H9 (cell line): ENCODE measurements around the gene DACT3. TPM values are rescaled to one million over a fixed set of nuclear protein-coding genes. Genes with fewer than 3 reads are reported as not detected.

Experiments
- DNase-seq: peaks from one replicate; pipeline ENCODE4 v3.0.0-alpha.2; 2017
- H2AFZ ChIP-seq: one replicate; pipeline ENCODE4 v1.6.1; 2013; ENCODE audit warnings: mild to moderate bottlenecking, low read length, control low read depth, moderate library complexity
- H2AK5ac ChIP-seq: 2 replicates; pipeline ENCODE4 v1.6.1; 2013; ENCODE audit warnings: low read length, control low read depth, mixed read lengths; ENCODE audit not compliant: insufficient read length
- H2BK120ac ChIP-seq: one replicate; pipeline ENCODE4 v1.6.1; 2013; ENCODE audit warnings: low read depth, mild to moderate bottlenecking, low read length, control low read depth, inconsistent platforms; ENCODE audit not compliant: poor library complexity, severe bottlenecking
- H2BK12ac ChIP-seq: 2 replicates; pipeline ENCODE4 v1.6.1; 2013; ENCODE audit warnings: low read length, control low read depth, mixed read lengths, low read depth; ENCODE audit not compliant: insufficient read length
- H2BK15ac ChIP-seq: 2 replicates; pipeline ENCODE4 v1.6.1; 2013; ENCODE audit warnings: low read depth, low read length, control low read depth
- H2BK20ac ChIP-seq: one replicate; pipeline ENCODE4 v1.6.1; 2013; ENCODE audit warnings: low read depth, mild to moderate bottlenecking, low read length, control low read depth, inconsistent platforms; ENCODE audit not compliant: poor library complexity, severe bottlenecking
- H2BK5ac ChIP-seq: 2 replicates; pipeline ENCODE4 v1.6.1; 2013; ENCODE audit warnings: low read length, control low read depth, mixed read lengths; ENCODE audit not compliant: insufficient read length
- H3K14ac ChIP-seq: 2 replicates; pipeline ENCODE4 v1.6.1; 2013; ENCODE audit warnings: low read length, control low read depth; ENCODE audit not compliant: insufficient read depth
- H3K18ac ChIP-seq: 2 replicates; pipeline ENCODE4 v1.6.1; 2013; ENCODE audit warnings: low read depth, mild to moderate bottlenecking, mixed read lengths, low read length, control low read depth; ENCODE audit not compliant: insufficient read length
- H3K23ac ChIP-seq: 2 replicates; pipeline ENCODE4 v1.6.1; 2013; ENCODE audit warnings: low read length, control low read depth, mixed read lengths, low read depth; ENCODE audit not compliant: insufficient read length
- H3K23me2 ChIP-seq: 2 replicates; pipeline ENCODE4 v1.6.1; 2013; ENCODE audit warnings: low read depth, mild to moderate bottlenecking, mixed read lengths, low read length, control low read depth; ENCODE audit not compliant: insufficient read length, poor library complexity, severe bottlenecking
- H3K27ac ChIP-seq: 2 replicates; pipeline ENCODE4 v1.5.1; 2013; ENCODE audit warnings: low read length, control low read depth, mixed read lengths, low read depth; ENCODE audit not compliant: insufficient read length
- H3K27me3 ChIP-seq: 2 replicates; pipeline ENCODE4 v1.6.1; 2013; ENCODE audit warnings: low read length, control low read depth, inconsistent platforms; ENCODE audit not compliant: insufficient read depth
- H3K4ac ChIP-seq: 2 replicates; pipeline ENCODE4 v1.6.1; 2013; ENCODE audit warnings: low read depth, mild to moderate bottlenecking, control low read depth, inconsistent platforms, low read length, moderate library complexity
- H3K4me1 ChIP-seq: 2 replicates; pipeline ENCODE4 v1.6.1; 2013; ENCODE audit warnings: low read length, control low read depth, inconsistent platforms; ENCODE audit not compliant: insufficient read depth
- H3K4me2 ChIP-seq: 2 replicates; pipeline ENCODE4 v1.6.1; 2013; ENCODE audit warnings: low read length, control low read depth, mixed read lengths; ENCODE audit not compliant: insufficient read length, insufficient read depth
- H3K56ac ChIP-seq: 2 replicates; pipeline ENCODE4 v1.6.1; 2013; ENCODE audit warnings: low read depth, mild to moderate bottlenecking, mixed read lengths, low read length, control low read depth; ENCODE audit not compliant: insufficient read length
- H3K79me1 ChIP-seq: 2 replicates; pipeline ENCODE4 v1.6.1; 2013; ENCODE audit warnings: low read depth, mild to moderate bottlenecking, moderate library complexity, low read length, control low read depth, inconsistent platforms; ENCODE audit not compliant: insufficient read depth, poor library complexity, severe bottlenecking
- H3K79me2 ChIP-seq: 2 replicates; pipeline ENCODE4 v1.6.1; 2013; ENCODE audit warnings: low read length, control low read depth, inconsistent platforms; ENCODE audit not compliant: insufficient read depth
- H3K9ac ChIP-seq: 2 replicates; pipeline ENCODE4 v1.6.1; 2013; ENCODE audit warnings: low read length, control low read depth, mixed read lengths; ENCODE audit not compliant: insufficient read length; ENCODE audit errors: extremely low read depth
- H3K9me3 ChIP-seq: one replicate; pipeline ENCODE4 v1.6.1; 2013; ENCODE audit warnings: low read depth, low read length, inconsistent platforms; ENCODE audit not compliant: control insufficient read depth
- H3T11ph ChIP-seq: one replicate; pipeline ENCODE4 v1.6.1; 2013; ENCODE audit warnings: mild to moderate bottlenecking, low read length, control low read depth, inconsistent platforms
- H4K20me1 ChIP-seq: one replicate; pipeline ENCODE4 v1.6.1; 2013; ENCODE audit not compliant: control insufficient read depth, insufficient read length, insufficient read depth
- H4K5ac ChIP-seq: 2 replicates; pipeline ENCODE4 v1.6.1; 2013; ENCODE audit warnings: low read depth, mild to moderate bottlenecking, mixed read lengths, low read length, control low read depth; ENCODE audit not compliant: insufficient read length
- H4K8ac ChIP-seq: replicated peaks from 2 replicates; pipeline ENCODE4 v1.6.1; 2013; ENCODE audit warnings: low read length, control low read depth, mixed read lengths, low read depth; ENCODE audit not compliant: insufficient read length
- H4K91ac ChIP-seq: 2 replicates; pipeline ENCODE4 v1.6.1; 2013; ENCODE audit warnings: low read depth, mild to moderate bottlenecking, moderate library complexity, mixed read lengths, low read length, control low read depth; ENCODE audit not compliant: insufficient read length
- H3K27ac Mint-ChIP-seq, 3 experiments: 2 replicates in 2 of 3; 3 replicates in 1 of 3; pipeline ENCODE4 v1.8.0; 2020 to 2021; ENCODE audit warnings: mixed read lengths in 3 of 3, mild to moderate bottlenecking in 1 of 3, moderate library complexity in 1 of 3
- H3K27me3 Mint-ChIP-seq: 2 replicates; pipeline ENCODE4 v1.8.0; 2021; ENCODE audit warnings: low read depth, mild to moderate bottlenecking, moderate library complexity, mixed read lengths
- H3K36me3 Mint-ChIP-seq, 3 experiments: 2 replicates in 2 of 3; 3 replicates in 1 of 3; pipeline ENCODE4 v1.8.0; 2020 to 2021; ENCODE audit warnings: low read depth in 3 of 3, mixed read lengths in 3 of 3; ENCODE audit not compliant: insufficient read depth in 1 of 3
- H3K4me1 Mint-ChIP-seq, 2 experiments: 2 replicates each; pipeline ENCODE4 v1.8.0; 2020; ENCODE audit warnings: mixed read lengths in 2 of 2
- H3K4me3 Mint-ChIP-seq, 2 experiments: 2 replicates in 1 of 2; 3 replicates in 1 of 2; pipeline ENCODE4 v1.8.0; 2020 to 2021; ENCODE audit warnings: mild to moderate bottlenecking in 2 of 2, mixed read lengths in 2 of 2, moderate library complexity in 1 of 2
- H3K9me3 Mint-ChIP-seq, 2 experiments: 2 replicates in 1 of 2; 3 replicates in 1 of 2; pipeline ENCODE4 v1.8.0; 2020; ENCODE audit warnings: mild to moderate bottlenecking in 2 of 2, mixed read lengths in 2 of 2, moderate library complexity in 1 of 2
- CTCF ChIP-seq: fragments of 200-600 bp; sonication (generic); conservative IDR thresholded peaks from 3 replicates; pipeline ENCODE4 v1.8.0; 2021; ENCODE audit warnings: antibody characterized with exemption, mild to moderate bottlenecking
- WGBS: extraction: QIAGEN DNeasy Blood & Tissue Kit; methylation state at CpG from one replicate; pipeline ENCODE4 v1.1.7; 2013; ENCODE audit warnings: missing lambda C conversion rate, low lambda C conversion rate, mixed read lengths; ENCODE audit not compliant: insufficient read length; ENCODE audit errors: extremely low coverage; 5-methylcytosine and 5-hydroxymethylcytosine counted together
- total RNA-seq: library from RNA; stranded (reverse); gene quantifications from 2 replicates; pipeline ENCODE4 v1.2.1, GENCODE V29; 2021

The DACT3 gene
- total RNA-seq, 1 experiment from 2014 or later = 0.87 TPM

- no peak overlapping the region for H2BK5ac ChIP-seq
- H3K79me1 ChIP-seq = no peaks in the 10 kb centered on the region
- no peak overlapping the region for H3K4me3 Mint-ChIP-seq
- WGBS = no CpG with 5 or more reads among the region's 6 CpGs
- no peak overlapping the region for H2BK15ac ChIP-seq
- no peak overlapping the region for H3K4ac ChIP-seq
- no peak overlapping the region for H3K4me2 ChIP-seq
- H3K18ac ChIP-seq = no peak overlapping the region
- H3K79me2 ChIP-seq = no peaks in the 10 kb centered on the region
- H3K27me3 ChIP-seq = no peaks in the 10 kb centered on the region
- no peak overlapping the region for H3K56ac ChIP-seq
- H3T11ph ChIP-seq = no peak overlapping the region
- no peak overlapping the region for H2BK120ac ChIP-seq
- H2AFZ ChIP-seq = no peak overlapping the region
- no peak overlapping the region for H4K5ac ChIP-seq
- H4K91ac ChIP-seq = no peak overlapping the region
- no peak overlapping the region for H3K9ac ChIP-seq
- no peak overlapping the region for H3K27ac ChIP-seq
- no peak for TF ChIP-seq CTCF
- H2BK20ac ChIP-seq = no peak overlapping the region
- H3K27me3 Mint-ChIP-seq = peaks cover 5% of the 10 kb centered on the region
- H3K14ac ChIP-seq = no peak overlapping the region
- DNase-seq = no peak
- H3K9me3 ChIP-seq = no peaks in the 10 kb centered on the region
- no peak overlapping the region for H2BK12ac ChIP-seq
- H4K20me1 ChIP-seq = no peaks in the 10 kb centered on the region
- no peaks in the 10 kb centered on the region for H3K4me1 ChIP-seq
- H3K9me3 Mint-ChIP-seq = no peaks in the 10 kb centered on the region
- H3K23ac ChIP-seq = no peak overlapping the region
- H3K4me1 Mint-ChIP-seq = peaks cover 8 to 10% of the 10 kb centered on the region in 2 experiments; a peak in 3 of 4 replicates
- no peaks in the 10 kb centered on the region for H3K23me2 ChIP-seq
- peaks cover 21 to 39% (median 36%) of the 10 kb centered on the region in 3 experiments; a peak in 6 of 7 replicates for H3K36me3 Mint-ChIP-seq
- peak overlapping the region in 2 of 3 experiments; percentile 44 to 51; a peak in 1 of 7 replicates for H3K27ac Mint-ChIP-seq
- H2AK5ac ChIP-seq = no peak overlapping the region
- no peak overlapping the region for H4K8ac ChIP-seq
Observed at GRCh38 chr19:46611776-46612175, 49.2 kb downstream of the DACT3 start.
